Neural crest cell (in vitro differentiated cells): ENCODE data around the gene SEMA3E. TPM values are rescaled to one million over a fixed set of nuclear protein-coding genes. Genes with fewer than 3 reads are reported as not detected.
"Not testable (repeated sequence)": the region's sequence is repeated elsewhere in the genome, so short reads cannot be mapped to it uniquely, and the experiment has no call there.

Experiments
- DNase-seq: peaks from one replicate; pipeline ENCODE4 v3.0.0; 2021; ENCODE audit warnings: low read depth, mixed read lengths, low spot score
- H3K27ac Mint-ChIP-seq: one replicate; pipeline ENCODE4 v1.8.0; 2021; ENCODE audit warnings: mild to moderate bottlenecking, mixed read lengths; ENCODE audit not compliant: unreplicated experiment
- H3K27me3 Mint-ChIP-seq: 2 replicates; pipeline ENCODE4 v1.8.0; 2021; ENCODE audit warnings: low read depth, mild to moderate bottlenecking, mixed read lengths
- H3K36me3 Mint-ChIP-seq: 2 replicates; pipeline ENCODE4 v1.8.0; 2021; ENCODE audit warnings: low read depth, mild to moderate bottlenecking, mixed read lengths
- H3K4me1 Mint-ChIP-seq: 2 replicates; pipeline ENCODE4 v1.8.0; 2021; ENCODE audit warnings: mixed read lengths
- H3K4me3 Mint-ChIP-seq: one replicate; pipeline ENCODE4 v1.8.0; 2021; ENCODE audit warnings: mild to moderate bottlenecking, mixed read lengths
- H3K9me3 Mint-ChIP-seq: 2 replicates; pipeline ENCODE4 v1.8.0; 2021; ENCODE audit warnings: mixed read lengths
- CTCF ChIP-seq: fragments of 200-600 bp; sonication (generic); conservative IDR thresholded peaks from 2 replicates; pipeline ENCODE4 v1.5.0; 2021; ENCODE audit warnings: antibody characterized with exemption, mild to moderate bottlenecking
- total RNA-seq: library from RNA; stranded (reverse); gene quantifications from 2 replicates; pipeline ENCODE4 v1.2.1, GENCODE V29; 2021

SEMA3E gene
- total RNA-seq, 1 donor from 2014 or later: 0.09 TPM

GRCh38 chr7:83562289-83562688 is 86.7 kb downstream of the SEMA3E start:
- Mint-ChIP-seq H3K27me3 (no peaks in the 10 kb centered on the region), H3K36me3 (no peaks in the 10 kb centered on the region), H3K4me3 (no peak overlapping the region), H3K27ac (no peak overlapping the region), H3K9me3 (no peaks in the 10 kb centered on the region), H3K4me1 (peaks cover 5% of the 10 kb centered on the region)
- no peak for TF ChIP-seq CTCF
- DNase-seq: no peak

- H3K9me3 Mint-ChIP-seq: no peaks in the 10 kb centered on the region
- H3K4me3 Mint-ChIP-seq: no peak overlapping the region
- no peak for DNase-seq
- H3K27me3 Mint-ChIP-seq: no peaks in the 10 kb centered on the region
- no peaks in the 10 kb centered on the region for H3K36me3 Mint-ChIP-seq
- peaks cover 5% of the 10 kb centered on the region for H3K4me1 Mint-ChIP-seq
- no peak overlapping the region for H3K27ac Mint-ChIP-seq
- TF ChIP-seq CTCF: no peak
Measured at GRCh38 chr7:83559887-83560286, 89.1 kb downstream of the SEMA3E start.

DNA sequence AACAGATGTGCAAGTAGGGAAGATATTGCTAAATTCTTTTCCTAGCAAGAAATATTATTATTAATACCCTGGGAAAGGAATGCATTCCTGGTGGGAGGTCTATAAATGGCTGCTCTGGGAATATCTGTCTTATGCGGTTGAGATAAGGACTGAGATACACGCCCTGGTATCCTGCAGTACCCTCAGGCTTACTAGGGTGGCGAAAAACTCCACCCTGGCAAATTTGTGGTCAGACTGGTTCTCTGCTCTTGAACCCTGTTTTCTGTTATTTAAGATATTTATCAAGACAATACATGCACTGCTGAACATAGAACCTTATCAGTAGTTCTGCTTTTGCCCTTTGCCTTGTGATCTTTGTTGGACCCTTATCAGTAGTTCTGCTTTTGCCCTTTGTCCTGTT is 96.4 kb downstream of the SEMA3E start:
- not testable (repeated sequence) for H3K27me3 Mint-ChIP-seq, DNase-seq, H3K9me3 Mint-ChIP-seq, H3K4me1 Mint-ChIP-seq, H3K36me3 Mint-ChIP-seq, H3K27ac Mint-ChIP-seq, H3K4me3 Mint-ChIP-seq

GRCh38 chr7:83550100-83550499 is 98.8 kb downstream of the SEMA3E start:
- no peak overlapping the region for H3K4me3 Mint-ChIP-seq
- H3K27me3 Mint-ChIP-seq: no peaks in the 10 kb centered on the region
- H3K9me3 Mint-ChIP-seq: peaks cover 8% of the 10 kb centered on the region
- no peak overlapping the region for H3K27ac Mint-ChIP-seq
- no peak for DNase-seq
- no peaks in the 10 kb centered on the region for H3K36me3 Mint-ChIP-seq
- no peaks in the 10 kb centered on the region for H3K4me1 Mint-ChIP-seq
- no peak for TF ChIP-seq CTCF

- Mint-ChIP-seq H3K27me3 (no peaks in the 10 kb centered on the region), H3K4me1 (no peaks in the 10 kb centered on the region), H3K27ac (no peak overlapping the region), H3K9me3 (peaks cover 5% of the 10 kb centered on the region), H3K36me3 (no peaks in the 10 kb centered on the region), H3K4me3 (no peak overlapping the region)
- no peak for TF ChIP-seq CTCF
- DNase-seq: no peak
Measured at GRCh38 chr7:83548250-83548649, 100.7 kb downstream of the SEMA3E start.

DNA sequence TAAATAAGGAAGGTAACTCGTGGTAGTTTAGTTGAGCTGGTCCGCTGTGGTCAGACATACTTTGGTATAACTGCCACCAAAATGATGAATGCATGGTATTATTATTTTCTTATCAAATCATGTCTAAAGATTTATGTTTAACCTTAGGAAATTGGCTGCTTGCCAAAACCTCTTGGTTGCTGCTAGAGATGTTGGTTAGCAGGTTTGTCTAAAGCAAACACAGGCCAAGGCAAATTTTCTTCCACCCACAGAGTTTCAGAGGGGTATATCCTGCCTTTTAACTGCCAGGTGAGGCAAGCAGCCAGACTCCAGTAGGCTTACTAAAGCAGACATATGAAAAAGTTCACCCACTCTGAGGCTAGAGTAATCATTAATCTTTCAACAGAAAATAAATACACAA is 101.4 kb downstream of the SEMA3E start:
- Mint-ChIP-seq H3K4me1 (no peaks in the 10 kb centered on the region), H3K27me3 (no peaks in the 10 kb centered on the region), H3K27ac (no peak overlapping the region), H3K4me3 (no peak overlapping the region), H3K9me3 (no peaks in the 10 kb centered on the region), H3K36me3 (no peaks in the 10 kb centered on the region)
- no peak for TF ChIP-seq CTCF
- DNase-seq: no peak
